ENCODE results near the gene USP7. TPM values are rescaled to one million over a fixed set of nuclear protein-coding genes. Genes with fewer than 3 reads are reported as not detected.

USP7 gene
- total and polyA plus RNA-seq, 4 donors, result 13.7 to 85.6 (median 37.7) TPM

- H3K27ac ChIP-seq (ENCODE audit: low read depth in 1 of 2, low read length in 2 of 2), result no peak overlapping the region
- no peak overlapping the region for H3K9ac ChIP-seq (ENCODE audit: low read depth in 1 of 2, low read length in 2 of 2)
- no peak for DNase-seq (ENCODE audit: low spot score)
- TF ChIP-seq HNF4G (IDR thresholded peaks at IDR 0.05) (no peak), MAX (IDR thresholded peaks at IDR 0.05) (no peak), EGR1 (IDR thresholded peaks at IDR 0.05; ENCODE audit: low read depth in 2 of 2) (no peak), TAF1 (conservative IDR thresholded peaks at IDR 0.05) (no peak), RAD21 (IDR thresholded peaks at IDR 0.05) (peak in 1 of 2 donors; percentile 51)
- H3K4me1 ChIP-seq (ENCODE audit: control insufficient read depth in 4 of 4, insufficient read depth in 4 of 4, low read length in 3 of 4), result peaks cover 0 to 16% (median 6%) of the 10 kb centered on the region in 4 donors
- no peaks in the 10 kb centered on the region for H3K27me3 ChIP-seq (ENCODE audit: control insufficient read depth in 4 of 4, insufficient read depth in 4 of 4, low read length in 3 of 4)
- WGBS, result 82% methylated on average over 9 of the region's 9 CpGs
- H3K4me3 ChIP-seq (ENCODE audit: low read depth in 1 of 3, low read length in 3 of 3), result no peak overlapping the region
- no peaks in the 10 kb centered on the region for H3K9me3 ChIP-seq (ENCODE audit: control insufficient read depth in 4 of 4, low read length in 3 of 4)
- no peaks in the 10 kb centered on the region for H3K36me3 ChIP-seq (ENCODE audit: control insufficient read depth in 4 of 4, insufficient read depth in 3 of 4, low read depth in 1 of 4, low read length in 3 of 4)
Measured at GRCh38 chr16:8935989-8936388, 27.7 kb downstream of the USP7 start.

- H3K9me3 ChIP-seq (ENCODE audit: control insufficient read depth in 4 of 4, low read length in 3 of 4), result no peaks in the 10 kb centered on the region
- TF ChIP-seq FOXA2 (IDR thresholded peaks at IDR 0.05) (no peak), ATF3 (IDR thresholded peaks at IDR 0.05) (no peak), HNF4A (conservative IDR thresholded peaks at IDR 0.05) (no peak), MAX (IDR thresholded peaks at IDR 0.05) (no peak), REST (IDR thresholded peaks at IDR 0.05) (no peak), HNF4G (IDR thresholded peaks at IDR 0.05) (no peak), CTCF (IDR thresholded peaks at IDR 0.05; ENCODE audit: low read depth, low read length, missing input control) (no peak), YY1 (IDR thresholded peaks at IDR 0.05) (no peak), TAF1 (conservative IDR thresholded peaks at IDR 0.05) (no peak), SP1 (IDR thresholded peaks at IDR 0.05) (no peak), NR2F2 (IDR thresholded peaks at IDR 0.05) (no peak), RAD21 (IDR thresholded peaks at IDR 0.05) (no peak), JUND (IDR thresholded peaks at IDR 0.05) (no peak), EGR1 (IDR thresholded peaks at IDR 0.05; ENCODE audit: low read depth in 2 of 2) (no peak), ZBTB33 (IDR thresholded peaks at IDR 0.05) (no peak), FOXA1 (IDR thresholded peaks at IDR 0.05) (no peak), GABPA (IDR thresholded peaks at IDR 0.05 in 1 of 2, conservative IDR thresholded peaks at IDR 0.05 in 1 of 2) (no peak), RXRA (IDR thresholded peaks at IDR 0.05) (no peak)
- WGBS, result 83% methylated on average over 6 of the region's 6 CpGs
- DNase-seq (ENCODE audit: low spot score), result no peak
- no peak overlapping the region for H3K27ac ChIP-seq (ENCODE audit: low read depth in 1 of 2, low read length in 2 of 2)
- H3K36me3 ChIP-seq (ENCODE audit: control insufficient read depth in 4 of 4, insufficient read depth in 3 of 4, low read depth in 1 of 4, low read length in 3 of 4), result peaks cover 0 to 5% (median 4%) of the 10 kb centered on the region in 4 donors
- H3K4me3 ChIP-seq (ENCODE audit: low read depth in 1 of 3, low read length in 3 of 3), result no peak overlapping the region
- no peaks in the 10 kb centered on the region for H3K27me3 ChIP-seq (ENCODE audit: control insufficient read depth in 4 of 4, insufficient read depth in 4 of 4, low read length in 3 of 4)
- H3K9ac ChIP-seq (ENCODE audit: low read depth in 1 of 2, low read length in 2 of 2), result no peak overlapping the region
- peaks cover 0 to 11% (median 4%) of the 10 kb centered on the region in 4 donors for H3K4me1 ChIP-seq (ENCODE audit: control insufficient read depth in 4 of 4, insufficient read depth in 4 of 4, low read length in 3 of 4)
Measured at GRCh38 chr16:8934601-8935000, 29.1 kb downstream of the USP7 start.
